GM19395 (cell line): ENCODE results near the gene SKI.
"Not testable (repeated sequence)": the region's sequence is repeated elsewhere in the genome, so short reads cannot be mapped to it uniquely, and the experiment has no call there.

Experiments used
- ATAC-seq: cut with Tn5 transposase; IDR thresholded peaks from one replicate; pipeline ENCODE4 v1.9.1; 2021; ENCODE audit warnings: mild to moderate bottlenecking, moderate library complexity; ENCODE audit not compliant: unreplicated experiment

The SKI gene

GRCh38 chr1:2241820-2242219 is 13.7 kb downstream of the SKI start:
- no peak for ATAC-seq

GRCh38 chr1:2242814-2243725 is 15.0 kb downstream of the SKI start:
- no peak for ATAC-seq

DNA sequence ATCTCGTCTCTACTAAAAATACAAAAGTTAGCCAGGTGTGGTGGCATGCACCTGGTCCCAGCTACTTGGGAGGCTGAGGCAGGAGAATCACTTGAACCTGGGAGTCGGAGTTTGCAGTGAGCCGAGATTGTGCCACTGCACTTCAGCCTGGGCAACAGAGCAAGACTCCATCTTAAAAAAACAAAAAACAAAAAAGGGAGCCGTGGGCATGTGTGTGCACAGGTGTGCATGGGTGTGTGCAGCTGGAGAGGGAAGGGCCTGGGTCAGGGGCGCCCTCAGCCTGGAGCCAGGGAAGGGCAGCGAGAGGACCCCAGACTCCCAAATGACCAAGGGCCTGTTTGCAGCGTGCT is 18.9 kb downstream of the SKI start:
- not testable (repeated sequence) for ATAC-seq

DNA sequence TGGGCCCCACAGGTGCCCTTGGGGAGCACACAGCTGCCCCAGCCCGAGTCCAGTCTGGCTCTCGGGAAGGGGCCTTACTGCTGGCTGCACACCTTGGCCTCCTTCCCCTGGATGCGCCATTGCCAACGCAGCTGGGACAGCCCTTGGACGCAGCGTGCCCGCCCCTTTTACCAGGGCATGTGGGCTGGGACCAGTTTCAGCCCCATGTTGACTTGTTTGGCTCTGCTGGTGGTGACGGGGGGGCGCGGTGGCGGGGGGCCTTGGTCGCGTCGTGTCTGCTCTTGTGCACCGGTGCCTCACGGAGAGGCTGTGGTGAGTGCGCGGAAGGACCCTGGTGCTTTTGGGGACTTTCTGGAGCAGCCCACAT is 19.6 kb downstream of the SKI start:
- no peak for ATAC-seq

GRCh38 chr1:2248127-2248826 is 20.2 kb downstream of the SKI start:
- no peak for ATAC-seq

GRCh38 chr1:2248854-2249558 is 20.9 kb downstream of the SKI start:
- ATAC-seq: no peak

DNA sequence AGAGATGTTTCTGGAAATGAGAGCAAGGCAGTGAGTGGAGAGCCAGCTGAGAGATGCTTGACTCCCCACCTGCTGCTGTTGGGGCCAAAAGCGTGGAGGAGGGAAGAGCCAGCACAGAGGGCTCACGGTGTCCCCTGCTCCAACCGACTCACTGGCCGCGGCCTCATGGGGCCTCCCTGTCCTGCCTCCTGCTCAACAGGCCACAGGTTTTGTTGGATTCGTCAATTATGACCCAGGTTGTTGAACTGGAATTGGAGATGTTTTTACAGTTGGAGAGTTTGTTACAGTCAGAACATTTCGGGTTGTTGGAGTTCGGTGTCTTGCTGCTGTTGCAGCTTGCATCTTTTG is 21.4 kb downstream of the SKI start:
- no peak for ATAC-seq

DNA sequence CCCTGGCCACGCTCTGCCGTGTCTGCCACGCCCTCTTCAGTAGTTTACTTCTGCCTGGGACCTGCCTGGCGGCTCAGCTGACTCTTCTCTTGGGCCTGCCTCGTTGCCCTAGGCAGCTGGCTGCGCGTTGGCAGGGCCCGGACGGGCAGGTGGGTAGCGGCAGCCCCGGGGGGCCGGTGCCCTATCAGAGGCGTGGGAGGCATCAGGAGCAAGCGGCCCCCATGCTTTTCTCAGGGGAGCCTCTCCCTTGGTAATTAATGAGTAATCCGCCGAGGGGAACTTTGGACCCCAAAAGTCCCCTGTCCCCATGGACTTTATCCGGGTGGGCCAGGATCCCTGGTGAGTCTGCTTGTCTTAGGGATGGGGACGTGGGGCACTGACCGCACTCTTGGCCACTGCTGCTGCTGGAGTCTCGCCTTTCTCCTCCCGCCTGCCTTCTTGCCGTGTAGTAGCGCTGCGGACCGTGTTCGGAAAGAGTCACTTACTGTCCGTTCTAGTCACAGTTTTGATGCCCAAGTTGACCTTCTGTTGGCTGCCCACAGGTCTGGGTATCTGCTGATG is 22.7 kb downstream of the SKI start:
- no peak for ATAC-seq

GRCh38 chr1:2251363-2251762 is 23.2 kb downstream of the SKI start:
- no peak for ATAC-seq

DNA sequence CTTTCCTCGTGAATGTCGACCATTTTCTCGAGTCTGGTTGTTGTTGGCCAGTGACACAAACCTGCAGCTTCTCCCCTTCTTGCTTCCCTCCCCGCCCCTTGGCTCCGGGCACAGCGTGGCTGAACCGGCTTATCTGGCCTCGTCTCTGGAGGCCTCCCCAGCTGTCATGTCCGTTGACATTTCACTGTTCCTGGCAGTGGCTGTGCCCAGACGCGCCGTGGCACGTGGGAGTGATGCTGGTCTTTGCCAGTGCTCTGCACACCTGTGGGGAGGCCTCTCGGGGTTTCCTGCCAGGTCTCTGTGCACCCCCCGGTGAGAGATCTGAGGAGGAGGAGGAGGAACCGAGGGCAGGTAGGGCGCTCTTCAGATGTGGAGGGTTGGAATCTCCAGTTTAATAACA is 23.7 kb downstream of the SKI start:
- no peak for ATAC-seq

DNA sequence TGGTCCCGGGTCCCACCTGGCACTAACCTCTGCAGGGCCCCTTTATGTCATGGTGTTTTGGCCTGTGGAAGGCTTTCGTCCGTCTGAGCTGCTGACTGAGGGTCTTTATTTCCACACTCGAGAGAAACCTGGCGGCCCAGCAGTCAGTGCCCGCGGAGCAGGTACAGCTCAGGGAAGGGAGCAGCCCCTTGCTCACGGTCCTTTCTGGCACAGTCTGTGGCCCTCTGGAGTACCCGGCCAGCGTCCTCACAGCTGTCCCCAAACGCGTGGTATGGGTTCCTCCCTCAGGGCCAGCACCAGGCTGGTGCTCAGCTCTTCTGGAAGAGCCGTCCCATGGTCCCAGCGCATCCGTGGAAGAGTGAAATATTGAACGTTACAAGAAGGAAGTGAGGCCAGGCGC is 24.3 kb downstream of the SKI start:
- no peak for ATAC-seq

GRCh38 chr1:2253036-2253796 is 25.1 kb downstream of the SKI start:
- no peak for ATAC-seq

DNA sequence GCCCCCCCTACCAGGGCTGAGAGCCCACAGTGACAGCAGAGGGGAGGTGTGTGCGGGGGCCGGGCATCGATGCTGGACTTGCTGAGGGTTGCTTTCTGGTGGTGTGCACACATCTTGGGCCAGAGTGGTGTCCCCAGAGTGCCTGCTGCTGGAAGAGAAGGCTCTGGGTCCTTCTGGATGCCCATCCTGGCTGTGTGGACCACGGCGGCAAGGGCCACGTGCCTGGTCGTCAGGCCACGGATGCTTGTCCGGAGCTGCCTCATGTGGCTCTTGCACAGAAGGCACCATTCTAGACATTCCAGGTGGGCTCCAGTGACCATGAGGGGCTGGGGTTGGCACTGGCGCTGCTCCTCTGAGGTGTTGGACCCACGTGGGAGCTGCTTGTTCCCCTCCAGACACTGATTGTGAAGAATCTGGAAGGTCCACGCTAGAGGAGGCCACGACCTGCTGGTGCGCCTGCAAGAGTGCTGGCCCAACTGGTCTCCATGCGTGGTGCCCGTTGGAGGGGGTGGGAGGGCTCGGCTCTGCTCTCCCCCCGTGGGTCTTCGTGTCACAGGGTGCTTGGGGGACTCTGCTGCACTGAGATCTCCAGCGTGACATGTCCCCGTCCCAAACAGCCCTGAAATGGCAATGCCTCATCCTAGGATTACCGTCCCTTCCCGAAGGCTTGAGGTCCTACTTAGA is 25.8 kb downstream of the SKI start:
- ATAC-seq: no peak

- ATAC-seq: no peak
Measured at GRCh38 chr1:2255047-2255419, 26.9 kb downstream of the SKI start.

DNA sequence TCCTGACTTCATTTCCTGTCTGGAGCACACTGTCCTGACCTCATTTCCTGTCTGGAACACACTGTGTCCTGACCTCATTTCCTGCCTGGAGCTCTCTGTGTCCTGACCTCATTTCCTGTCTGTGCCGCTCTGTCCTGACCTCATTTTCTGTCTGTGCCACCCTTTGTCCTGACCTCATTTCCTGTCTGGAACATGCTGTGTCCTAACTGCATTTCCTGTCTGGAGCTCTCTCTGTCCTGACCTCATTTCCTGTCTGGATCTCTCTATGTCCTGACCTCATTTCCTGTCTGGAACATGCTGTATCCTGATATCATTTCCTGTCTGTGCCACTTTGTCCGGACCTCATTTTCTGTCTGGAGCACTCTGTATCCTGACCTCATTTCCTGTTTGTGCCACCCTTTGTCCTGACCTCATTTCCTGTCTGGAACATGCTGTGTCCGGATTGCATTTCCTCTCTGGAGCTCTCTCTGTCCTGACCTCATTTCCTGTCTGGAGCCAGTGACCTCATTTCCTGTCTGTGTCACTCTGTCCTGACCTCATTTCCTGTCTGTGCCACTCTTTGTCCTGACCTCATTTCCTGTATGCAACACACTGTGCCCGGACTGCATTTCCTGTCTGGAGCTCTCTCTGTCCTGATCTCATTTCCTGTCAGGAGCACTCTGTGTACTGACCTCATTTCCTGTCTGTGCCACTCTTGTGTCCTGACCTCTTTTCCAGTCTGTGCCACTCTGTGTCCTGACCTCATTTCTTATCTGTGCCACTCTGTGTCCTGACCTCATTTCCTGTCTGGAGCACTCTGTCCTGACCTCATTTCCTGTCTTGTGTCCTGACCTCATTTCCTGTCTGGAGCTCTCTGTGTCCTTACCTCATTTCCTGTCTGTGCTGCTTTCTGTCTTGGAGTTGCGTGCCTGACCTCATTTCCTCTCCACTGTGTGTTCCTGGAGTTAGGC is 27.6 kb downstream of the SKI start:
- peak; percentile 60 for ATAC-seq

DNA sequence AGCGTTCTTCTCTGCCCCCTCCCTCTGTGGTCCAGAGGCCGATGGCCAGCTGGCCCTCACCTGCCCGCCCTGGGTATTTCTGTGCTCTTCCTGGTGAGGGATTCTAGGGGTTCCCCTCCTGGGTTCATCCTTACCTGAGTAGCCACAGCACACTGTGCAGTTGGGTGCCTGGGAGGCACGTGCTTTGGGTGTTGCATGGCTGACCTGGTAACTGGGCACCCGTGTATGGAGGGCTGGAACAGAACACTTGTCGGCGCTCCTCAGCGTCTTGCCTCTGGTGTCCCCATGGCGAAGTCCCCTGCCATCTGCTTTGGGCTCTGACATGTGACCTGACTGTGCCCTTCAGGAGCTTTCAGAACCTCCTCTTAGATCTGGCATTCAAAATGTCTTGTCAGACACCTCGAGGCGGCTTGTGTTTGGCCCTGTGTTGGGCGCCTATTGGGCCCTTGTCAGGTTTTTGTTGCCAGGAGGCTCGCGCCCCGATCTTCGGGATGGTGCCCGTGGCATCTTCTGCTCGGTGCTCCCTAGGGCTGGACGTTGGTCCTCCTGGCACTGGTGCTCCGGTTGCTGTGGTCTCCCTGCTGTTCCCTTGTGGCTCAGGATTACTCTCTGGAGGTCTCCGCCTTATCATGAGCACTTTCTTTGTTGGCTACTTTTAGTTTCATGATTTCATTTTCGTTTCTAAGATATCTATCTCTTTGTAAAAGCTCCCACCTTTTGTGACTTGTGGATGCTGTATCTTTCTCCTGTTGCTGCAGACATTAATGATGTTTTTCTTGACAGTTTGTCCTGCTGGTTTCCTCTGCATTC is 28.5 kb downstream of the SKI start:
- no peak for ATAC-seq

DNA sequence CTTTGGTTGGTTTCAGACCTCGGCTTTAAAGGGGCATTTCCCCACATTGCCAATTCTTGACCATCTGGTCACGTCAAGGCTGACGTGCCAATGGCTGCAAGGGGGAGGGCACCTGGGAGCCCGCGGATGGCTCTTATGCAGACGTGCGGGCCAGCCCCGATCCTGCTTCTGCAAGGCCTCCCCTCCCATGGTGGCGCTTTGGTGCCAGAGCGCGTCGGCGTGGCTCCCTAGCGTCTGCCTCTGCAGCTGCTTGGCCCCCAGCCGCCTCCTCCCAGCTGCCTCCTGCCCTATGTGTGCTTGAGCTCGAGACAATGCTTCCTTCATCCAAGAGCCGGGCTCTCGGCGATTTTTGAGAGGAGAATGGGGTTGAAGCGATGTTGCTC is 29.1 kb downstream of the SKI start:
- ATAC-seq: no peak

GRCh38 chr1:2258122-2258681 is 30.1 kb downstream of the SKI start:
- ATAC-seq: no peak
